Testis (tissue), 3 donors: ENCODE measurements around the gene GPR17. TPM values are rescaled to one million over a fixed set of nuclear protein-coding genes. Genes with fewer than 3 reads are reported as not detected.

Source experiments
- DNase-seq: peaks from one replicate; pipeline ENCODE4 v3.0.0-alpha.2; 2019
- H3K27ac ChIP-seq, 2 donors: fragments of 200-600 bp; sonication (generic); one replicate each; pipeline ENCODE4 v1.5.1; 2019
- H3K27me3 ChIP-seq: fragments of 200-600 bp; sonication (generic); one replicate; pipeline ENCODE4 v1.5.1; 2019
- H3K36me3 ChIP-seq: fragments of 200-600 bp; sonication (generic); one replicate; pipeline ENCODE4 v1.5.1; 2017; ENCODE audit warnings: low read depth; ENCODE audit errors: missing control alignments
- H3K4me1 ChIP-seq: fragments of 200-600 bp; sonication (generic); one replicate; pipeline ENCODE4 v1.5.1; 2019
- H3K4me3 ChIP-seq, 2 donors: fragments of 200-600 bp; sonication (generic); one replicate each; pipeline ENCODE4 v1.5.1; 2017 to 2019
- H3K9me3 ChIP-seq: fragments of 200-600 bp; sonication (generic); one replicate; pipeline ENCODE4 v1.5.1; 2017
- CTCF ChIP-seq, 3 experiments: fragments of 450-650 bp in 2 of 3; fragments of 200-600 bp in 1 of 3; sonication (generic) in 1 of 3; IDR thresholded peaks; one replicate each; pipeline ENCODE4 v1.5.1; 2016 to 2019; ENCODE audit warnings: antibody characterized with exemption in 3 of 3, mild to moderate bottlenecking in 2 of 3, moderate library complexity in 1 of 3
- POLR2A ChIP-seq: fragments of 450-650 bp; IDR thresholded peaks from one replicate; pipeline ENCODE4 v1.6.1; 2017; ENCODE audit warnings: antibody characterized with exemption, mild to moderate bottlenecking, moderate library complexity
- whole genome bisulfite sequencing, 2 donors: methylation state at CpG; one replicate each; pipeline ENCODE4 v1.1.5; 2018; 5-methylcytosine and 5-hydroxymethylcytosine counted together
- intact Hi-C: fragments of 100-400 bp; cut with DNase I; formaldehyde crosslinking; loops from one replicate; pipeline ENCODE4 v1.15.1; 2023; ENCODE audit warnings: low total_unique reads
- polyA plus RNA-seq: library from polyadenylated mRNA; stranded (reverse); fragments of 350-450 nt; fragmentation: Illumina TruSeq; extraction: RNeasy Lipid Tissue Mini Kit (QIAGEN cat#74804); gene quantifications from one replicate; pipeline ENCODE4 v1.2.3, GENCODE V29; 2014; ENCODE audit warnings: low read depth, low replicate concordance; ENCODE audit not compliant: insufficient read depth
- total RNA-seq, 2 donors: library from RNA; depleted of rRNA; stranded (reverse); fragments of >200 nt; gene quantifications; one replicate each; pipeline ENCODE4 v1.2.3, GENCODE V29; 2016

The GPR17 gene
- total and polyA plus RNA-seq, 3 donors from 2014 or later, result 0.25 to 0.29 TPM; not detected in 1

- intact Hi-C loops, result no loop called here
- H3K4me1 ChIP-seq, result peaks cover 10% of the 10 kb centered on the region
- DNase-seq, result no peak
Measured at GRCh38 chr2:127683757-127684156, 37.8 kb downstream of the GPR17 start.

GRCh38 chr2:127685410-127686080 lies 39.6 kb downstream of the GPR17 start:
- H3K27me3 ChIP-seq, result no peaks in the 10 kb centered on the region
- WGBS, 2 donors, result 74 to 75% methylated on average over 8 of the region's 8 CpGs
- H3K4me3 ChIP-seq, result no peak overlapping the region
- TF ChIP-seq POLR2A (no peak), CTCF (IDR thresholded peaks at IDR 0.05) (no peak)
- no peak for DNase-seq
- intact Hi-C loops, result no loop called here
- no peaks in the 10 kb centered on the region for H3K36me3 ChIP-seq
- H3K9me3 ChIP-seq, result no peaks in the 10 kb centered on the region
- H3K27ac ChIP-seq, result no peak overlapping the region
- H3K4me1 ChIP-seq, result peaks cover 10% of the 10 kb centered on the region

More at GRCh38 chr2:127683757-127684156, 37.8 kb downstream of the GPR17 start:
- Histone ChIP-seq H3K27me3 (no peaks in the 10 kb centered on the region), H3K9me3 (no peaks in the 10 kb centered on the region), H3K27ac (no peak overlapping the region), H3K4me3 (no peak overlapping the region), H3K36me3 (no peaks in the 10 kb centered on the region)
- TF ChIP-seq CTCF (IDR thresholded peaks at IDR 0.05), result no peak
- no peak for TF ChIP-seq POLR2A
- WGBS, 2 donors, result 31 to 44% methylated on average over 11 to 15 of the region's 15 CpGs

GRCh38 chr2:127688405-127688804 lies 42.5 kb downstream of the GPR17 start:
- Histone ChIP-seq H3K36me3 (no peaks in the 10 kb centered on the region), H3K4me1 (peaks cover 3% of the 10 kb centered on the region), H3K27me3 (no peaks in the 10 kb centered on the region), H3K9me3 (no peaks in the 10 kb centered on the region), H3K4me3 (no peak overlapping the region), H3K27ac (no peak overlapping the region)
- no peak for DNase-seq
- TF ChIP-seq POLR2A, result no peak
- no peak for TF ChIP-seq CTCF (IDR thresholded peaks at IDR 0.05)
- WGBS, 2 donors, result 87 to 96% methylated on average over 1 of the region's 1 CpG
- intact Hi-C loops, result no loop called here

GRCh38 chr2:127690696-127691095 lies 44.7 kb downstream of the GPR17 start:
- WGBS, 2 donors, result 92 to 97% methylated on average over 1 to 2 of the region's 2 CpGs
- Histone ChIP-seq H3K4me3 (no peak overlapping the region), H3K4me1 (peaks cover 4% of the 10 kb centered on the region), H3K36me3 (no peaks in the 10 kb centered on the region), H3K27ac (no peak overlapping the region), H3K27me3 (no peaks in the 10 kb centered on the region), H3K9me3 (no peaks in the 10 kb centered on the region)
- TF ChIP-seq CTCF (IDR thresholded peaks at IDR 0.05), result no peak
- TF ChIP-seq POLR2A, result no peak
- intact Hi-C loops, result no loop called here
- no peak for DNase-seq

- intact Hi-C loops, result no loop called here
- no peak for DNase-seq
- H3K27me3 ChIP-seq, result no peaks in the 10 kb centered on the region
- H3K9me3 ChIP-seq, result no peaks in the 10 kb centered on the region
- peaks cover 4% of the 10 kb centered on the region for H3K4me1 ChIP-seq
- H3K36me3 ChIP-seq, result no peaks in the 10 kb centered on the region
- TF ChIP-seq CTCF (IDR thresholded peaks at IDR 0.05) (no peak), POLR2A (no peak)
- WGBS, 2 donors, result 69 to 70% methylated on average over 9 of the region's 9 CpGs
- no peak overlapping the region for H3K4me3 ChIP-seq
- H3K27ac ChIP-seq, result no peak overlapping the region
Measured at GRCh38 chr2:127694986-127695385, 49.0 kb downstream of the GPR17 start.
